Lower leg skin (tissue), 3 donors: ENCODE measurements around the gene SCAF1.
A peak's percentile ranks its signal among the peaks of the same experiment; 100 is the strongest.

Experiments
- CTCF ChIP-seq, 3 donors: fragments of 450-650 bp; IDR thresholded peaks; one replicate each; pipeline ENCODE4 v1.5.1; 2016; ENCODE audit warnings: antibody characterized with exemption in 3 of 3, mild to moderate bottlenecking in 3 of 3, moderate library complexity in 2 of 3
- POLR2A ChIP-seq, 2 donors: fragments of 450-650 bp; IDR thresholded peaks; one replicate each; pipeline ENCODE4 v1.6.1; 2016 to 2017; ENCODE audit warnings: antibody characterized with exemption in 2 of 2, mild to moderate bottlenecking in 1 of 2, moderate library complexity in 1 of 2

DNA sequence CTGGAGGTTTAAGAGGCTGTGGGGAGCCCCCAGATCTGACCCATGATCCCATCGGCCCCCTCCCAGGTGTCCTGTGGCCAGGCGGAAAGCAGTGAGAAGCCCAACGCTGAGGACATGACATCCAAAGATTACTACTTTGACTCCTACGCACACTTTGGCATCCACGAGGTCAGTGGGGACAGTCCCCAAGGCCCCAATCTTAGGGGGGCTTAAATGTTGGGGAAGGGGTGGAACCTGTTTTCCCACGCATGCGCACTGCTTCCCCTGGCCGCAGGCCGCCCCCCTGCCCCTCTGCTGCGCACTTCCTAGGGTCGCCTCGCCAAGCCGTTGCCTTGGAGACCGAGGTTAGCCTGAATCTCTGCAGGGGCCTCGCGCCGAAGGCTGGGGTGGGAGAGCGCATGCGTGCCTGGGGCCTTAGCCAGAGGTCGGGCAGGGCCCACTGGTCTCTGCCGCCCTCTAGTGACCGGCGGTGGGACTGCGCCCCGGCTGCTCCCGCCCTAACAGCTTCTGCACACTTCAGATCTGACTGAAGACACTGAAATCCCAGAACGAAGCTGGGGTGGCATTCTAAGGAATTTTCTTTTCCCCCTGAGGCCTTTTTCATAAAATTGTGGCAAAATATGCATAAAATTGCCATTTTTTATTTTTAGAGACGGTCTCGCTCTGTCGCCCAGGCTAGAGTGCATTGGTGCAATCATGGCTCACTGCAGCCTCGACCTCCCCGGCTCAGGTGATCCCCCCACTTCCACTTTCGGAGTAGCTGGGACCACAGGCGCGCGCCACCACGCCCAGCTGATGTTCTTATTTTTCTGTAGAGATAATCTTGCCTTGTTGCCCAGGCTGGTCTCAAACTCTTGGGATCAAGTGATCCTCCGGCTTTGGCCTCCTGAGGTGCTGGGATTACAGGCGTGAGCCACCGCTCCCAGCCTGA is 38.7 kb downstream of the SCAF1 start:
- TF ChIP-seq CTCF (IDR thresholded peaks at IDR 0.05) (peak in 2 of 3 donors; percentile 36 to 80), POLR2A (IDR thresholded peaks at IDR 0.05) (no peak)
